GM12878 (cell line): Measurements from ENCODE around the gene CDCA5.

Experiments
- CHD1 ChIP-seq: IDR thresholded peaks from 2 replicates; pipeline ENCODE4 v1.6.1; 2012; ENCODE audit warnings: low read depth, low read length, improper control_type of control experiment
- MXI1 ChIP-seq: fragments of 150-350 bp; IDR thresholded peaks from 2 replicates; pipeline ENCODE4 v1.6.1; 2011; ENCODE audit warnings: low read depth, mild to moderate bottlenecking, inconsistent platforms, low read length, improper control_type of control experiment

DNA sequence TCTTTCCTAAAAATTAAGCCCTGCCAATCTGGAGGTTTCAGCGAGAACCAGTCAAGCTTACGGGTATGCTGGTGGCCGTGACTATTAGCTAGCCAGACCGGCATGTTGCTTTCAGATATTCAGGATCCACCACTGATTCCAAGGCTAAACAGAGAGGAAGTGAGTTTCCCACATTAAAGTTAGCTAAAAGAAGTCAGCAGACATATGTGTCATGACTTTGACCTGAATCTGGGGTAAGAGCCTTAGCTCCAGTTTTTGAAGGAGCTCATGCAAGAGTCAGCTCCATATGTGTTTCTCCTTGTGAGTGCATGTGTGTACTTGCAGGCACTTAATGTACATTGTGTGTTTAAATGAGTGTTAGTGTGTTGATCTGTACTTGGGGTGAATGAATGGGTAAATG, 1.6 kb upstream of the CDCA5 start:
- no peak for TF ChIP-seq CHD1
- no peak for TF ChIP-seq MXI1
